ENCODE results near the gene FBXO10. TPM values are rescaled to one million over a fixed set of nuclear protein-coding genes. Genes with fewer than 3 reads are reported as not detected.

Gene FBXO10
- total and polyA plus RNA-seq, 2 of the 4 experiments (the other 2 are of a cell fraction) = 6.6 to 6.7 TPM

- ChIA-PET POLR2A (ENCODE audit: unreplicated experiment) (no interaction called here), CTCF (no interaction called here)
- Histone ChIP-seq H3K36me3 (ENCODE audit: control insufficient read depth, insufficient read depth, low read length) (peaks cover 23% of the 10 kb centered on the region), H3K9me3 (ENCODE audit: control insufficient read depth, insufficient read depth, low read length) (no peaks in the 10 kb centered on the region), H2AK5ac (ENCODE audit: low read depth, low read length) (no peak overlapping the region), H3K14ac (replicated peaks; ENCODE audit: low read depth, low read length) (no peak overlapping the region), H2BK15ac (ENCODE audit: low read depth, low read length) (no peak overlapping the region), H3K4me3 (ENCODE audit: insufficient read depth, low read depth, low read length) (no peak overlapping the region), H2BK20ac (ENCODE audit: low read depth, low read length) (no peak overlapping the region), H3K9ac (ENCODE audit: low read depth, low read length) (no peak overlapping the region), H3K9me1 (ENCODE audit: insufficient read depth, low read length) (no peaks in the 10 kb centered on the region), H3K4me1 (ENCODE audit: control insufficient read depth, insufficient read depth, low read length) (no peaks in the 10 kb centered on the region), H3K79me1 (ENCODE audit: low read depth in 1 of 2, low read length in 2 of 2) (peaks cover 0 to 7% of the 10 kb centered on the region in 2 experiments; a peak in 1 of 4 replicates), H4K91ac (ENCODE audit: insufficient read depth, low read depth, low read length) (no peak overlapping the region), H3K18ac (ENCODE audit: low read depth, low read length) (no peak overlapping the region), H2BK120ac (ENCODE audit: low read depth, low read length) (no peak overlapping the region), H3K4ac (ENCODE audit: low read depth, low read length) (no peak overlapping the region), H4K20me1 (ENCODE audit: insufficient read depth, low read length) (no peaks in the 10 kb centered on the region), H3K27ac (ENCODE audit: insufficient read depth, low read length) (no peak overlapping the region), H2AFZ (replicated peaks; ENCODE audit: low read length, poor library complexity) (no peak overlapping the region), H3K56ac (ENCODE audit: extremely low read depth, insufficient read depth, low read length) (no peak overlapping the region), H2AK9ac (replicated peaks; ENCODE audit: low read depth, low read length, poor library complexity) (no peak overlapping the region), H4K8ac (ENCODE audit: low read depth in 2 of 2, low read length in 2 of 2) (no peak overlapping the region), H3K23ac (ENCODE audit: low read depth, low read length) (no peak overlapping the region), H4K5ac (ENCODE audit: low read depth, low read length) (no peak overlapping the region), H3K4me2 (ENCODE audit: low read depth, low read length) (no peak overlapping the region), H3K27me3 (ENCODE audit: control insufficient read depth, insufficient read depth, low read length) (no peaks in the 10 kb centered on the region), H2BK5ac (ENCODE audit: low read depth, low read length, poor library complexity, severe bottlenecking) (no peak overlapping the region)
- TF ChIP-seq RFX5 (IDR thresholded peaks at IDR 0.05; ENCODE audit: low read depth, low read length) (no peak), MAFK (IDR thresholded peaks at IDR 0.05; ENCODE audit: low read depth, low read length) (no peak), POLR2A (IDR thresholded peaks at IDR 0.05; ENCODE audit: low read depth, low read length) (no peak), RAD21 (IDR thresholded peaks at IDR 0.05; ENCODE audit: low read length) (no peak), RCOR1 (IDR thresholded peaks at IDR 0.05; ENCODE audit: insufficient replicate concordance, low read length) (no peak)
- TF ChIP-seq, protein P1, sequence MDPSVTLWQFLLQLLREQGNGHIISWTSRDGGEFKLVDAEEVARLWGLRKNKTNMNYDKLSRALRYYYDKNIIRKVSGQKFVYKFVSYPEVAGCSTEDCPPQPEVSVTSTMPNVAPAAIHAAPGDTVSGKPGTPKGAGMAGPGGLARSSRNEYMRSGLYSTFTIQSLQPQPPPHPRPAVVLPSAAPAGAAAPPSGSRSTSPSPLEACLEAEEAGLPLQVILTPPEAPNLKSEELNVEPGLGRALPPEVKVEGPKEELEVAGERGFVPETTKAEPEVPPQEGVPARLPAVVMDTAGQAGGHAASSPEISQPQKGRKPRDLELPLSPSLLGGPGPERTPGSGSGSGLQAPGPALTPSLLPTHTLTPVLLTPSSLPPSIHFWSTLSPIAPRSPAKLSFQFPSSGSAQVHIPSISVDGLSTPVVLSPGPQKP (IDR thresholded peaks at IDR 0.05; ENCODE audit: borderline replicate concordance, low read depth, low read length) = no peak
- in situ Hi-C loops (cut with MboI; ENCODE audit: low sequenced_read_pairs) (no loop called here), intact Hi-C loops (cut with micrococcal nuclease) (no loop called here), dilution Hi-C loops (cut with HindIII; ENCODE audit: low sequenced_read_pairs, unreplicated experiment) (no loop called here)
- DNase-seq = no peak
- BruUV-seq (replicated peaks) = no TSS peak
- ATAC-seq (ENCODE audit: low read depth) = no peak
- WGBS, 2 experiments (ENCODE audit: extremely low coverage in 2 of 2, insufficient read length in 1 of 2) = 97% methylated on average over 6 of the region's 8 CpGs; no CpG with 5 or more reads in 1 of the 2 experiments
Observed at GRCh38 chr9:37541465-37541864, 34.7 kb downstream of the FBXO10 start.

Measured in IMR-90 (cell line).